Fibroblast of villous mesenchyme (primary cell): ENCODE measurements around the gene EPHB6. TPM values are rescaled to one million over a fixed set of nuclear protein-coding genes. Genes with fewer than 3 reads are reported as not detected.

Source experiments
- DNase-seq: peaks from one replicate; pipeline ENCODE4 v3.0.0-alpha.2; 2010; ENCODE audit warnings: low read depth
- H3K4me3 ChIP-seq: 2 replicates; pipeline ENCODE4 v1.5.1; 2011; ENCODE audit warnings: low read depth, mild to moderate bottlenecking, low read length
- total RNA-seq: library from RNA; depleted of rRNA; stranded (reverse); fragments of >200 nt; gene quantifications from 2 replicates; pipeline ENCODE4 v1.2.3, GENCODE V29; 2012
- TF ChIP-seq, protein P1 (sequence below): IDR thresholded peaks from 2 replicates; pipeline ENCODE4 v1.5.1; 2012; ENCODE audit warnings: low read depth, mild to moderate bottlenecking, low read length; ENCODE audit not compliant: insufficient read depth

Gene EPHB6
- total RNA-seq, 1 donor, result 0.43 TPM

GRCh38 chr7:142904128-142904527 is 49.3 kb downstream of the EPHB6 start:
- TF ChIP-seq, protein P1, sequence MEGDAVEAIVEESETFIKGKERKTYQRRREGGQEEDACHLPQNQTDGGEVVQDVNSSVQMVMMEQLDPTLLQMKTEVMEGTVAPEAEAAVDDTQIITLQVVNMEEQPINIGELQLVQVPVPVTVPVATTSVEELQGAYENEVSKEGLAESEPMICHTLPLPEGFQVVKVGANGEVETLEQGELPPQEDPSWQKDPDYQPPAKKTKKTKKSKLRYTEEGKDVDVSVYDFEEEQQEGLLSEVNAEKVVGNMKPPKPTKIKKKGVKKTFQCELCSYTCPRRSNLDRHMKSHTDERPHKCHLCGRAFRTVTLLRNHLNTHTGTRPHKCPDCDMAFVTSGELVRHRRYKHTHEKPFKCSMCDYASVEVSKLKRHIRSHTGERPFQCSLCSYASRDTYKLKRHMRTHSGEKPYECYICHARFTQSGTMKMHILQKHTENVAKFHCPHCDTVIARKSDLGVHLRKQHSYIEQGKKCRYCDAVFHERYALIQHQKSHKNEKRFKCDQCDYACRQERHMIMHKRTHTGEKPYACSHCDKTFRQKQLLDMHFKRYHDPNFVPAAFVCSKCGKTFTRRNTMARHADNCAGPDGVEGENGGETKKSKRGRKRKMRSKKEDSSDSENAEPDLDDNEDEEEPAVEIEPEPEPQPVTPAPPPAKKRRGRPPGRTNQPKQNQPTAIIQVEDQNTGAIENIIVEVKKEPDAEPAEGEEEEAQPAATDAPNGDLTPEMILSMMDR, result no peak
- no peak for DNase-seq
- no peak overlapping the region for H3K4me3 ChIP-seq

GRCh38 chr7:142905759-142906158 is 50.9 kb downstream of the EPHB6 start:
- no peak for DNase-seq
- TF ChIP-seq, protein P1, result no peak
- H3K4me3 ChIP-seq, result no peak overlapping the region

- no peak for DNase-seq
- TF ChIP-seq, protein P1, result no peak
- no peak overlapping the region for H3K4me3 ChIP-seq
These were observed 51.8 kb downstream of the EPHB6 start for GRCh38 chr7:142906643-142907042.

DNA sequence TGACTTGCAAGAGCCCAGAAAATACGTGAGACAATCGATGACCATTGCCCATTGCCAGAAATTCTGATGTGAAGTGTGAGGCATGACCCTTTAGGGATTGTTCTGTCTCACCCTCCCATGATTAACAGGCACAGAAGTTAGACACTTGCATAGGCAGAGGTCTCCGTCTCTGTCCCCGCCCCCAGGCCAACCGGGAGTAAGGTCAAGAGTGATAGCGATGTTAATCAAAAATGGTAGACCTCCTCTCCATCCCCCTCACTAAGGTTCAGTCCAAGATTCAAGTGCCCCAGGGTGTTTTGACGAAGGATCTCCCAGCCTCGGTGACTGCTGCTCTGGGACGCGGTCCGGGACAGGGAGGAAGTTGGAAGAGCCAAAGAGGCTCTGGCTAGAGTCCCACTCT is 53.4 kb downstream of the EPHB6 start:
- no peak for DNase-seq
- no peak overlapping the region for H3K4me3 ChIP-seq
- TF ChIP-seq, protein P1, result no peak

GRCh38 chr7:142908921-142909890 is 54.3 kb downstream of the EPHB6 start:
- no peak for DNase-seq
- TF ChIP-seq, protein P1, result peak; percentile 41

DNA sequence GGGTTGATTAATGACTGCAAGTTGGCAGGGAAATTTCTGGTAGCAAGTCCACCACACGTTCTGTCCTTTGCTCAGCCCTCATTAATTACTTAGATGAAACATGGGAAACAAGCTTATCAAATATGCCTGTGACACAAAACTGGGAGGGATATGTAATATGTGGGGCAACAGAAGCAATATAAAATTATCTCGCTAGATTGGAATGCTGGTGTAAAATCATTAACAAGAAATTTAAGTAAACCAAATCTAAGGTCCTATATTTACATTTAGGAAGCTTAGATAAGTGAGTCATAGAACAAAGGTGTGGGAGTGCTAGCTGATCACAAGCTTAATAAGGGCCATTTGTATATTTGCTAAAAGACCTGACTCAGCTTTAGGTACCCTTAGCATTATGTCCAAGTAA is 55.2 kb downstream of the EPHB6 start:
- TF ChIP-seq, protein P1, result no peak
- H3K4me3 ChIP-seq, result no peak overlapping the region
- DNase-seq, result no peak

More at GRCh38 chr7:142908921-142909890, 54.3 kb downstream of the EPHB6 start:
- no peak overlapping the region for H3K4me3 ChIP-seq
